OCI-LY7 (cell line): ENCODE data around the gene UNC5B.

Experiments
- CTCF ChIP-seq: fragments of 200-600 bp; sonication (generic); conservative IDR thresholded peaks from 2 replicates; pipeline ENCODE4 v1.5.1; 2014; ENCODE audit warnings: mild to moderate bottlenecking, antibody characterized with exemption, low read length, moderate library complexity, mixed read lengths
- EZH2phosphoT487 ChIP-seq: fragments of 200-600 bp; sonication (generic); IDR thresholded peaks from 2 replicates; pipeline ENCODE4 v1.6.1; 2018; ENCODE audit warnings: low read depth, borderline replicate concordance, mild to moderate bottlenecking, mixed run types, antibody characterized with exemption, low read length, moderate library complexity, mixed read lengths

- TF ChIP-seq CTCF = no peak
- no peak for TF ChIP-seq EZH2phosphoT487
Measured at GRCh38 chr10:71173466-71173865, 38.9 kb upstream of the UNC5B start.
